Measurements from ENCODE around the gene TAF13.
"Not testable (repeated sequence)": the region's sequence is repeated elsewhere in the genome, so short reads cannot be mapped to it uniquely, and the experiment has no call there.

Gene TAF13

DNA sequence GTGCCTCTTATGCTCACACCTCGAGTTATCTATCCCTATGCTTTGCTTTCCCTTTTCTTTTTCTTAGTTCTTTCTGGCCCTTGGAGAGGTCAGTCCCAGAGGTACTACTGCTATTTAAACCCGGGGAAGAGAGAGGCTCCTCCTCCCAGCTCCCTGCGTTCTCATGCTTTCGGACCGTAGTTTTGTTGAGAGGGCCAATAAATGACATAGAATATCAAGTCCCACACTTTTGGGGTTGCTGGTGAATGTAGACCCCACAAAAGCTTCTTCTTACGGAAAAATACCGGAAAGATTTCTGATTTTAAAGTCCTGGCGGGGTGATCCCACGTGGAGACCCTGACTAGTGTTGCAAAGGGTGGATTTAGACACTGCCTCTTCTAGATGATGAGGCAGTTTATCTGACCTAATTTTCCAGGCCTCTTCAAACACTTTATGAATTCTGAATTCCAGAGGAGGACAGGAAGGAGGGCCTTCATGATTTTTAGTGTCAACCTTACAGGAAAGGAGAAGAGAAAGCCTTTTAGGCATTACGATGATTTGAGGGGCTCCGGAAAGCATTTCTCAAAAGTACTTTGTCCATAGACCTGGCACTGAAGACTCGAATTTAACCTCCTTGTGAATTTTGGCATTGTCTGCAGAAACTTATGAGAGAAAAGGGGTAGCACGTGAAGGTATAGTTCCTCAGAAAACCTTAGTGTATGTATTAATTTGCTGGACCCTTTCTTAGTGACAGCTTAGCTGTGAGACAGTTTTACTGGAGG is 15.5 kb upstream of the TAF13 start:
- DNase-seq (ENCODE audit: low spot score): no peak

DNA sequence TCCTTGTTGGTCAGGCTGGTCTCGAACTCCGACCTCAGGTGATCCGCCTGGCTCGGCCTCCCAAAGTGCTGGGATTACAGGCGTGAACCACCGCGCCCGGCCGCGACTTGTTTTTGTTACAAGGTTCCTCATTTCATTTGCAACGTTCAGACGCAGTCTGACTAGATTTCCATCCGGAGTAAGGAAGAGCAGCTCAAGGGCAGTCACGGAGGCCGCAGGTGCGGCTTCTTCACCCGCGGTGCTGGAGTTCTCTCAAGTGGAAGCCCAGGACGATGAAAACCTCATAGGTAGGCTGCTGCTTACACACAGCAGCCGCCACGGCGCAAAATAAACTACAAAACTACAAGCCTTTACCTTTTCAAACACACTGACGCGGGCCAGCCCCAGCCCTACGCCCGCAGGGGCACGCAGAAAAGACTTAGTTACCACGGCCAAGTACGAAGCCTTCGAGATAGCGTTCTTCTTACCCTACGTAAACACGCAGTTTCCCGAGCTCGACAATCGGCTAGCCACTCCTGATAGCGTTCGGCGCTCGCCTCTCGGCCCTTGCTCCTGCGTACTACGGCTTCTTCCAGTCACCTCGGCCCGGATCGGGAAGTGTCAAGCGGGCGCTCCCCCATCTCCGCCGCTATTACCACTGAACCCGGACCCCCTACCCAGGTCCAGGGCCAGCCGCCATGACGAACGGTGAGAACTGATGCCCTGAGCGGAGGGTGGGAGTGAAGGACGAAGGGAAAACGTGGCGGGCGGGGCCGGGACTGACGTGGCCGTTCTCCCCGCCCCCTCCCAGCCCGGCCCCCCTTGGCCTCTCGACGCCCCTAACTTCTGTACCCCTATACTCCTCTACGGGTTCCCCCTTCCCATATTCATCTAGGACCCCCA is 14.6 kb upstream of the TAF13 start, which contains the start of gene TMEM167B:
Gene TMEM167B, plus strand, starts transcription at position 569 of the 882 bp plus-strand sequence. Its CDS starts 109 bp downstream, at position 678.
- DNase-seq (ENCODE audit: low spot score): peak; percentile 87

DNA sequence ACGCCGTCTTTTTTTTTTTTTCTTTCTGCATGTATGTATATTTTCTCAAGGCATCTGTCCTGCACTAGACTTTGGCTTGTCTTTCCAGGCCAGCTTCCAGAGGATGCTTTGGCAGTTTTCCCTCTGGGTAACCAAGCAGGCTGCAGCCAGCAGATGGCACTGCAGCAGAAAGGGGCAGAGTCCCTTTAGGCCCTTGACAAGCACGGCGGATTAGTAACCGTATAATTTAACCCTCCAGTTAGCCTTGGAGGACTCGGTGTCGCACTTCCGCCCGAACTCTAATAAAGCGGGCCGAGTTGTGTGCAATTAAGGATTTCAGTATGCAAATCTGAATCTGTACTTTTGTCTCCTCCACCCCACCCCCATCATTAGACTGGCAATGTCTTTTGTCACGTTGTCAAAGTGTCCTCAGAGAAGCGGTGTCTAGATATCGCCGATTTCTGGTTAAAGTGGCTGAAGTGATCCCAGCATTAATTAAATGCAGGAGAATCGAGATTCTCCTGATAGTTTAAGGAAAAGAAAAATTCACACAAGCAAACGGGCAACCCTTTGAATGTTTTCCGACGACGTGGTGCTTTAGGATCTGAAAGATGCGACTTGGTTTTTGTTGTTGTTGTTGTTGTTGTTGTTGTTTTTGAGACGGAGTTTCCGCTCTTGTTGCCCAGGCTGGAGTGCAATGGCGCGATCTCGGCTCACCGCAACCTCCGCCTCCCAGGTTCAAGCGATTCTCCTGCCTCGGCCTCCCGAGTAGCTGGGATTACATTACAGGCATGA is 13.6 kb upstream of the TAF13 start:
- DNase-seq (ENCODE audit: low spot score): peak; percentile 34

GRCh38 chr1:109084563-109085517 is 9.0 kb upstream of the TAF13 start:
- no peak for DNase-seq (ENCODE audit: low spot score)

DNA sequence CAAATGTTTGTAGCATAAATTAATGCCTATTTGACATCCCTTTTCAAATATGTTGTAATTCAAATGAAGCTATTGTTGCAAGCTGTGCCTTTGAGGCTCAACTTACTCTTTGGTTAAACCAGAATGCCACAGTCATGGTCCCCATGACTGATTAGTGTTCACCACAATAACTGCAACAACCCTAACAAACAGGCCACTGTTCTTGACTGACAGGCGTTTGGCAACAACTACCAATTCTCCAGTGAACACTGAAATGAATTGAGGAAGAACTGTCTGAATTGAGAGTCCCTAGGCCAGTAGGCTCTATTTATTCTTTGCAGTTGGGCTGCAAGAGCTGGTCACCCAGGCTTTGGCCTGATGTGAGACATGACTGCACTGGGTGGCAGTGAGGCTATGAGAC is 8.1 kb upstream of the TAF13 start:
- DNase-seq (ENCODE audit: low spot score): no peak

DNA sequence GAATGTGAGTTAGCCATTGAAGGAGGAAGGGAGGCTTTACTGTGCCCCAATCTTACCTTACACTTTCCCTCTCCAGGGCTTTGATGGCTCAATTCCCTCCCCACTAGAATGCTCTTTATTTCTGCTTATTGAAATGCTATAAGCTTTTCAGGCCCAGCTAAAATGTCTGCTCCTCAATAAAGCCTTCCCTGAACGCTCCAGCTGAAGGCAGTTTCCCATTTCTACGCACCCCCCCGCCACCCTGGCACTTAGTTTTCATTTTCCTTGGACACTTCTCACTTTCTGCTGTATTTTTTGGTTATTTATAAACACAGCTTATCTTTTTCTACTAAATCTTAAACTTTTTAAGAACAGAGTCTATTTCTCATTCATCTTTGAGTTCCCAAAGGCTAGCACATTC is 7.7 kb upstream of the TAF13 start:
- DNase-seq (ENCODE audit: low spot score): no peak

GRCh38 chr1:109080441-109081082 is 4.8 kb upstream of the TAF13 start:
- DNase-seq (ENCODE audit: low spot score): no peak

- DNase-seq (ENCODE audit: low spot score): no peak
Observed at GRCh38 chr1:109079240-109079622, 3.4 kb upstream of the TAF13 start.

DNA sequence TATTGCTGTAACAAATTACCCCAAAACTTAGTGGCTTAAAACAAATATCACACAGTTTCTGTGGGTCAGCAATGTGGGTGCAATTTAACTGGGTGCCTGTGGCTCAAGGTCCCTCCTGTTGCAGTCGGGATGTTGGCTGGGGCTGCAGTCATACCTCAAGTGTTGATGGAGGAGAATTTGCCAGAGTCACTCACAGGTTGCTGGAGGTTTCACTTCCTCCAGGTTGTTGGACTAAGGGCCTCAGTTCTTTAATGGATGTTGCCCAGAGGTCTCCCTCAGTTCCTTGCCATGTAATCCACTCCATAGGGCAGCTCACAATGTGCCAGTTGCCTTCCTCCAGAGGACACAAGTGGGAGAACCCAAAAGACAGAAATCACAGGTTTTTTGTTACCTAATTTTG is 2.5 kb upstream of the TAF13 start:
- no peak for DNase-seq (ENCODE audit: low spot score)

- DNase-seq (ENCODE audit: low spot score): no peak
Observed at GRCh38 chr1:109069294-109069693, 6.5 kb downstream of the TAF13 start.

DNA sequence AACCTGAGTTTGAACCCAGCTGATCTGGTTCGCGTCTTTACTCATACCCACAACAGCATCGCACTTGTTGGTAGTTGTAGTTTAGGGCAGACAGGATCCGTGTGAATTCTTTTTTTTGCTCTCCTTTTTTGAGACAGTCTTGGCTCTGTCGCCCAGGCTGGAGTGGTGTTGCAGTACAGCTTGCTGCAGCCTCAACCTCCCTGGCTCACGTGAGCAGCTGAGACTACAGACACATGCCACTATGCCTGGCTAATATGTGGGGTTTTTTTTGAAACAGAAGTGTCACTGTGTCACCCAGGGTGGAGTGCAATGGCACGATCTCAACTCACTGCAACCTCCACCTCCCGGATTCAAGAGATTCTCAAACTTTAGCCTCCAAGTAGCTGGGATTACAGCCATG is 7.9 kb downstream of the TAF13 start:
- DNase-seq (ENCODE audit: low spot score): no peak

GRCh38 chr1:109065137-109065536 is 10.7 kb downstream of the TAF13 start:
- DNase-seq (ENCODE audit: low spot score): no peak

GRCh38 chr1:109061183-109061582 is 14.6 kb downstream of the TAF13 start:
- no peak for DNase-seq (ENCODE audit: low spot score)

DNA sequence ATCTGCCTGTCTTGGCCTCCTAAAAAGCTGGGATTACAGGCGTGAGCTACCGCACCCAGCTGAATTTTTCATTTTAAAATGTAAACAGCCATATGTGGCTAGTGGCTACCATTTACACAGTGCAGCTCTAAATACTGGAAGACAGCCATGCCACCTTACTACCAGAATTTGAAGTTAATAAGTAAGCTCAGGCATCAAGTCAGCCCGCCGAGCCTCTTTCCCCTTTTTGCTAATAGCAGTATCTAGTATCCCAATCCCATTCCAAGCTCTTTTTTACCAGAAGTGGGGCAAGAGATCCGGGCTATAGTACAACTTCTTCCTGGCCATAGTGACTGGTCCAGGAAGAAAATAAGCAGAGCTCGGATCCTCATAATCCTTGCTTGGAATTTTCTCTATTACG is 15.1 kb downstream of the TAF13 start:
- DNase-seq (ENCODE audit: low spot score): no peak

GRCh38 chr1:109059026-109059425 is 16.8 kb downstream of the TAF13 start:
- DNase-seq (ENCODE audit: low spot score): no peak

- no peak for DNase-seq (ENCODE audit: low spot score)
Observed at GRCh38 chr1:109056064-109056463, 19.7 kb downstream of the TAF13 start.

DNA sequence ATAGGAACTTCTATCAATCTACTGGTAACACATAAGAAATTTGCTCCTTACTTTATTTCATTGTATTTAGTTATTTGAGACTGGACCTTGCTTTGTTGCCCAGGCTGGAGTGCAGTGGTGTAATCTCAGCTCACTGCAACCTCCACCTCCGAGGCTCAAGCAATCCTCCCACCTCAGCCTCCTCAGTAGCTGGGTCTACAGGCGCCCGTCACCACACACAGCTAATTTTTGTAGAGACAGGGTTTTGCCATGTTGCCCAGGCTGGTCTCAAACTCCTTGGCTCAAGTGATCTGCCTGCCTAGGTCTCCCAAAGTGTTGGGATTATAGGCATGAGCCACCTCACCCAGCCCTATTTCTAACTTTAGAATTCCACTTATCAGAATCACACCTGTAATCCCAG is 23.7 kb downstream of the TAF13 start:
- DNase-seq (ENCODE audit: low spot score): not testable (repeated sequence)

GRCh38 chr1:109050228-109050995 is 25.4 kb downstream of the TAF13 start:
- DNase-seq (ENCODE audit: low spot score): no peak

GRCh38 chr1:109048335-109048734 is 27.5 kb downstream of the TAF13 start:
- DNase-seq (ENCODE audit: low spot score): no peak

DNA sequence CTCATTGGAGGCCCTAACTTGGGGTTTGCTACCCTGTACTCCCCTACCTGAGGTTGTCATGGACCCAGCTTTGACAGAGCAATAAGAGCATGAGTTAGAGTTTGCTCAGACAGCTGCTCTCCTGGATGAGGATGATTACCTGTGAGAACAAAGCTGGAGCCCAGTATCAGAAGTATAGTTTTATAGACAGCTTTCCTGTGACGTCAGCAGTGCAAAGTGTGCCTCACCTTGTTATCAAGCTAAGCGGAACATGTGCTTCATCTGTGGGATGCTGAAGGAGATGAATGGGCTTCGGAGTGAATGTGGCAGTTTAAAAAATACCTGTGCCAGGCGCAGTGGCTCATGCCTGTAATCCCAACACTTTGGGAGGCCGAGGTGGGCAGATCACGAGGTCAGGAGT is 28.5 kb downstream of the TAF13 start:
- DNase-seq (ENCODE audit: low spot score): no peak

Data from CD4-positive, alpha-beta T cell treated with Interleukin-15 for 4 hours (primary cell).